ENCODE data around the gene NTSR1. TPM values are rescaled to one million over a fixed set of nuclear protein-coding genes. Genes with fewer than 3 reads are reported as not detected.

Gene NTSR1
- total RNA-seq, 2 experiments from 2014 or later, result 0.55 to 0.56 TPM

DNA sequence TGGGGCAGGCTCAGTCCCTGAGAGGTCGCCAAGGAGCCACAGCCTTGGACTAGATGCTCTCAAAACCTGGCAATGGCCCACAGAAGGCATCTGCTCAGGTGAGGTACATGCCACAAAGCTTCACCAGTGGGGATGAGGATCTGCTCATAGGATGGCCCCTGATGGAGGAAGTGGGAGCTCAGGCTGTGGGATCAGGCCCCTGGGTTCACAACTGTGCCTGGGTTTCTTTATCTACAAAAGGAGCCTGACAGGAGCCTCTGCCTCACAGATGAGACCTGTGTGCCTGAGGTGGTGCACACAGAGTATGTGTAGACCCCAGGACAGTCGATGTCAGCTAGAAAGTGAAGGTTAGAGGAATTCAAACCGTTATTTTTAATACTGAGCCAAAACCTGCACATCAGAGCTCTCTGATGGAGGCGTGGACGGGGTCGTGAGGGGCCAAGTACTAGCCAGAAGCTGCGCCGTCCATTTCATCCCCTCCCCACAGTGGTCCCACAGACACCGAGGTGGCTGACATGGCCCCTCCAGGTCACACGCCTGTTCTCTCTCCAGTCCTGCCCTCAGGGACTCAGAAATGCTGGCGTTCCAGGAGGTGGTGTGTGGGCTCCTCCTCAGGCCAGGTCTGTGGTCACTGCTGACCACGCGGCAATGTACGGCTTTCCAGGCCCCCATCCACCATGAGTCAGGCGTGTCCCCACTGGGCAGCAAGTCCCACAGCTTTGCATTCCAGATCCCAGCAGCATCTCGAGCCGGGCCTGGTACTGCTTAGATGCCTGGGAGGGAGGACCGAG, 33.3 kb downstream of the NTSR1 start:
- DNase-seq, result no peak
- Histone ChIP-seq H3K27ac (ENCODE audit: low read depth in 1 of 2, low read length in 2 of 2) (peak overlapping the region; percentile 86 to 88), H3K4me1 (ENCODE audit: insufficient read depth, low read length) (peaks cover 73% of the 10 kb centered on the region), H3K4me3 (ENCODE audit: low read length) (no peak overlapping the region), H3K36me3 (ENCODE audit: insufficient read depth, low read length) (no peaks in the 10 kb centered on the region), H3K27me3 (ENCODE audit: control insufficient read depth in 1 of 2, insufficient read depth in 2 of 2, low read length in 2 of 2) (no peaks in the 10 kb centered on the region), H3K9me3 (ENCODE audit: control insufficient read depth in 1 of 2, insufficient read depth in 1 of 2, low read length in 2 of 2) (no peaks in the 10 kb centered on the region)
- intact Hi-C loops (cut with DNase I, micrococcal nuclease), result loop anchor here (2.0 kb wide), 2 partner anchors 35 to 91 kb away; no protein-coding TSS in a partner anchor
- TF ChIP-seq, protein P1, sequence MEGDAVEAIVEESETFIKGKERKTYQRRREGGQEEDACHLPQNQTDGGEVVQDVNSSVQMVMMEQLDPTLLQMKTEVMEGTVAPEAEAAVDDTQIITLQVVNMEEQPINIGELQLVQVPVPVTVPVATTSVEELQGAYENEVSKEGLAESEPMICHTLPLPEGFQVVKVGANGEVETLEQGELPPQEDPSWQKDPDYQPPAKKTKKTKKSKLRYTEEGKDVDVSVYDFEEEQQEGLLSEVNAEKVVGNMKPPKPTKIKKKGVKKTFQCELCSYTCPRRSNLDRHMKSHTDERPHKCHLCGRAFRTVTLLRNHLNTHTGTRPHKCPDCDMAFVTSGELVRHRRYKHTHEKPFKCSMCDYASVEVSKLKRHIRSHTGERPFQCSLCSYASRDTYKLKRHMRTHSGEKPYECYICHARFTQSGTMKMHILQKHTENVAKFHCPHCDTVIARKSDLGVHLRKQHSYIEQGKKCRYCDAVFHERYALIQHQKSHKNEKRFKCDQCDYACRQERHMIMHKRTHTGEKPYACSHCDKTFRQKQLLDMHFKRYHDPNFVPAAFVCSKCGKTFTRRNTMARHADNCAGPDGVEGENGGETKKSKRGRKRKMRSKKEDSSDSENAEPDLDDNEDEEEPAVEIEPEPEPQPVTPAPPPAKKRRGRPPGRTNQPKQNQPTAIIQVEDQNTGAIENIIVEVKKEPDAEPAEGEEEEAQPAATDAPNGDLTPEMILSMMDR (IDR thresholded peaks at IDR 0.05), result no peak
- Mint-ChIP-seq H3K27me3 (no peaks in the 10 kb centered on the region), H3K4me3 (no peak overlapping the region), H3K27ac (peak overlapping the region; percentile 86), H3K4me1 (ENCODE audit: low read depth) (peaks cover 52% of the 10 kb centered on the region), H3K36me3 (ENCODE audit: low read depth) (no peaks in the 10 kb centered on the region), H3K9me3 (no peaks in the 10 kb centered on the region)
- ATAC-seq (ENCODE audit: poor library complexity), result no peak
- ChIA-PET CTCF (interaction anchor here (1.8 to 3.0 kb wide), 4 partner anchors 25 to 52 kb away, joined by 5 to 11 read pairs (median 6); no protein-coding TSS in a partner anchor), POLR2A (interaction anchor here (0.6 to 2.6 kb wide), 3 partner anchors 31 to 90 kb away, joined by 3 to 19 read pairs (median 4); no protein-coding TSS in a partner anchor)

DNA sequence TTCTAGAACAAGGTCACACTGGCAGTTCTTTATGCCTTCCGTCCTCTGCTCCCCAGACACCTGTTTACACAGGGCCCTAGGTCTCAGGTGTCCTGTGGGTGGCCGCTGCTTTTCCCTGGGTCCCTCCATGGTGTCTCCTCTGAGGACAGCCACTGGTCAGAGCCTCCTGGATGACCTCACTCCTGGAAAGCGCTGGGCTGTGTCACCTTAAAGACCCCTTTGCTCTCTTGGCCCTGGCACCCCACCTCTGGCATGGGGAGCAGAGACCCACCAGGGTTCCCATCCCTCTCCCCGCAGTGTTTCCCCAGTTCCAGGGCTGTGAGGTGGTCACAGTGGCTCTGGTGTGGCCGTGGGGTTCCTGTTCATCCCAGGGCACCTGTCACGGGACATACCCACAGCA, 33.9 kb downstream of the NTSR1 start:
- no peak overlapping the region for H3K4me3 ChIP-seq (ENCODE audit: low read length)
- Mint-ChIP-seq H3K4me3 (no peak overlapping the region), H3K27me3 (no peaks in the 10 kb centered on the region), H3K36me3 (ENCODE audit: low read depth) (no peaks in the 10 kb centered on the region), H3K4me1 (ENCODE audit: low read depth) (peaks cover 52% of the 10 kb centered on the region), H3K9me3 (no peaks in the 10 kb centered on the region), H3K27ac (no peak overlapping the region)
- intact Hi-C loops (cut with DNase I, micrococcal nuclease), result no loop called here
- ChIA-PET POLR2A (interaction anchor here (0.6 kb wide), 1 partner anchor 30 kb away, joined by 3 read pairs; no protein-coding TSS in a partner anchor), CTCF (no interaction called here)
- H3K4me1 ChIP-seq (ENCODE audit: insufficient read depth, low read length), result peaks cover 73% of the 10 kb centered on the region
- H3K36me3 ChIP-seq (ENCODE audit: insufficient read depth, low read length), result no peaks in the 10 kb centered on the region
- no peak for DNase-seq
- no peaks in the 10 kb centered on the region for H3K27me3 ChIP-seq (ENCODE audit: control insufficient read depth in 1 of 2, insufficient read depth in 2 of 2, low read length in 2 of 2)
- TF ChIP-seq, protein P1 (IDR thresholded peaks at IDR 0.05), result no peak
- no peak overlapping the region for H3K27ac ChIP-seq (ENCODE audit: low read depth in 1 of 2, low read length in 2 of 2)
- H3K9me3 ChIP-seq (ENCODE audit: control insufficient read depth in 1 of 2, insufficient read depth in 1 of 2, low read length in 2 of 2), result no peaks in the 10 kb centered on the region
- ATAC-seq (ENCODE audit: poor library complexity), result no peak

DNA sequence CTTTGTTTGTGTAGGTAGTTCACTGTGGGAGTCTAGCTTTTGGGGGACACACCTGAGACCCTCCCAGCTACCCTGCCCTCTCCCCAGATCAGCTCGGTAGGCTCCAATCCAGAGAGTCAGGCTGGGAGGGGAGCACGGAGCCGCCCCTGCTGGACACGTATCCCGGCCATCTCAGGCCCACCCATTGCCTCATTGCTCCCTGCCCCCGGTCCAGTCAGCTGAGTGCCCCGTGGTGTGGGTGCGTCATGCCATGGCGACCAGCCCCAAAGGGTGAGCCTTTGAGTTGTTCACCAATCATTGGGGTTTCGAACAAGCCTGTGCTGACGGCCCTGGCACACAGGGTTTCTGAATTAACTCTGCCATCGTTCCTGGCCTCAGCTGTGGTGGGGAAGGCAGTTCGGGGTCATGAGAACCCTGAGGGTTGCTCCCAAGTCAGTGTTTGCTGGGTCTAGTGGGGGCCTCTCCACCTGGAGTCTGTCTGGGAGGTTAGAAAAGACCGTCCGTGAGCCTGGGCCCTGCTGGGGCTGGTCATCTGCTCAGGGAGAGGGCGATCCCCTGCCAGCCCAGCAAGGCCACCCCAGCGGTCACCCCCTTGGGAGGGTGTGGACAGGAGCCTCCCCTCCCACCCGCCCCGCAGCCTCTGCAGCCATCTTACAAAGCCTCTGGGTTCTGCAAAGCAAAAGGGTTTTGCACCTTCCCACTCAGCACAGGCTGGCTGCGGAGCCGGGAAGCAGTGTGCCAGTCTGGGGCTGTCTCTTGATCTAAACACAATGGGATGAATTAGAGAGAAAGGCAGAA, 34.5 kb downstream of the NTSR1 start:
- Mint-ChIP-seq H3K36me3 (ENCODE audit: low read depth) (no peaks in the 10 kb centered on the region), H3K4me1 (ENCODE audit: low read depth) (peaks cover 52% of the 10 kb centered on the region), H3K9me3 (no peaks in the 10 kb centered on the region), H3K27me3 (no peaks in the 10 kb centered on the region), H3K27ac (peak overlapping the region; percentile 94), H3K4me3 (peak overlapping the region; percentile 55)
- no peak overlapping the region for H3K27ac ChIP-seq (ENCODE audit: low read depth in 1 of 2, low read length in 2 of 2)
- ATAC-seq (ENCODE audit: poor library complexity) (no peak), DNase-seq (no peak)
- H3K36me3 ChIP-seq (ENCODE audit: insufficient read depth, low read length), result no peaks in the 10 kb centered on the region
- H3K27me3 ChIP-seq (ENCODE audit: control insufficient read depth in 1 of 2, insufficient read depth in 2 of 2, low read length in 2 of 2), result no peaks in the 10 kb centered on the region
- TF ChIP-seq, protein P1 (IDR thresholded peaks at IDR 0.05), result no peak
- peaks cover 73% of the 10 kb centered on the region for H3K4me1 ChIP-seq (ENCODE audit: insufficient read depth, low read length)
- no peak overlapping the region for H3K4me3 ChIP-seq (ENCODE audit: low read length)
- POLR2A ChIA-PET, result no interaction called here
- intact Hi-C loops (cut with DNase I, micrococcal nuclease), result no loop called here
- H3K9me3 ChIP-seq (ENCODE audit: control insufficient read depth in 1 of 2, insufficient read depth in 1 of 2, low read length in 2 of 2), result no peaks in the 10 kb centered on the region
- CTCF ChIA-PET, result no interaction called here

Data from CD4-positive, alpha-beta T cell (primary cell).